ENCODE results near the gene S100A7. TPM values are rescaled to one million over a fixed set of nuclear protein-coding genes. Genes with fewer than 3 reads are reported as not detected.

The S100A7 gene
- total RNA-seq, 2 donors from 2014 or later, result not detected

GRCh38 chr1:153495536-153495935 lies 35.1 kb upstream of the S100A7 start:
- DNase-seq, result no peak
- Mint-ChIP-seq H3K27me3 (ENCODE audit: insufficient read depth) (peaks cover 3% of the 10 kb centered on the region), H3K36me3 (ENCODE audit: low read depth) (no peaks in the 10 kb centered on the region), H3K27ac (peak overlapping the region; percentile 74), H3K9me3 (no peaks in the 10 kb centered on the region), H3K4me1 (peaks cover 11% of the 10 kb centered on the region), H3K4me3 (no peak overlapping the region)
- Histone ChIP-seq H3K9me3 (ENCODE audit: control insufficient read depth, low read length) (no peaks in the 10 kb centered on the region), H3K27ac (ENCODE audit: low read depth, low read length) (no peak overlapping the region), H3K36me3 (ENCODE audit: control insufficient read depth, insufficient read depth, low read length) (no peaks in the 10 kb centered on the region), H3K4me3 (ENCODE audit: low read length) (no peak overlapping the region), H3K27me3 (ENCODE audit: control insufficient read depth, insufficient read depth, low read length, poor library complexity, severe bottlenecking) (no peaks in the 10 kb centered on the region), H3K4me1 (ENCODE audit: control insufficient read depth, insufficient read depth, low read length) (no peaks in the 10 kb centered on the region), H3K9ac (ENCODE audit: extremely low read depth, low read length, poor library complexity, severe bottlenecking) (no peak overlapping the region)
- no peak for TF ChIP-seq CTCF (conservative IDR thresholded peaks at IDR 0.05)
- WGBS, 2 experiments (ENCODE audit: insufficient coverage in 1 of 2, insufficient read length in 1 of 2), result 84 to 95% methylated on average over 4 to 6 of the region's 6 CpGs

GRCh38 chr1:153494976-153495535 lies 34.6 kb upstream of the S100A7 start:
- DNase-seq, result peak; percentile 99
- no peaks in the 10 kb centered on the region for H3K4me1 ChIP-seq (ENCODE audit: control insufficient read depth, insufficient read depth, low read length)
- no peaks in the 10 kb centered on the region for H3K36me3 Mint-ChIP-seq (ENCODE audit: low read depth)
- peak; percentile 96 for TF ChIP-seq CTCF (conservative IDR thresholded peaks at IDR 0.05)
- no peak overlapping the region for H3K9ac ChIP-seq (ENCODE audit: extremely low read depth, low read length, poor library complexity, severe bottlenecking)
- H3K36me3 ChIP-seq (ENCODE audit: control insufficient read depth, insufficient read depth, low read length), result no peaks in the 10 kb centered on the region
- no peaks in the 10 kb centered on the region for H3K9me3 ChIP-seq (ENCODE audit: control insufficient read depth, low read length)
- no peak overlapping the region for H3K27ac ChIP-seq (ENCODE audit: low read depth, low read length)
- no peak overlapping the region for H3K4me3 ChIP-seq (ENCODE audit: low read length)
- H3K27me3 Mint-ChIP-seq (ENCODE audit: insufficient read depth), result peaks cover 3% of the 10 kb centered on the region
- no peaks in the 10 kb centered on the region for H3K9me3 Mint-ChIP-seq
- H3K4me1 Mint-ChIP-seq, result peaks cover 11% of the 10 kb centered on the region
- no peak overlapping the region for H3K4me3 Mint-ChIP-seq
- peak overlapping the region; percentile 74 for H3K27ac Mint-ChIP-seq
- 45 to 82% methylated on average over 1 to 6 of the region's 6 CpGs for WGBS, 2 experiments (ENCODE audit: insufficient coverage in 1 of 2, insufficient read length in 1 of 2)
- H3K27me3 ChIP-seq (ENCODE audit: control insufficient read depth, insufficient read depth, low read length, poor library complexity, severe bottlenecking), result no peaks in the 10 kb centered on the region

- no peaks in the 10 kb centered on the region for H3K27me3 ChIP-seq (ENCODE audit: control insufficient read depth, insufficient read depth, low read length, poor library complexity, severe bottlenecking)
- no peak overlapping the region for H3K4me3 ChIP-seq (ENCODE audit: low read length)
- H3K27ac ChIP-seq (ENCODE audit: low read depth, low read length), result peak overlapping the region; percentile 49
- TF ChIP-seq CTCF (conservative IDR thresholded peaks at IDR 0.05), result no peak
- Mint-ChIP-seq H3K27me3 (ENCODE audit: insufficient read depth) (no peaks in the 10 kb centered on the region), H3K27ac (no peak overlapping the region), H3K9me3 (no peaks in the 10 kb centered on the region), H3K4me3 (no peak overlapping the region), H3K4me1 (peaks cover 11% of the 10 kb centered on the region), H3K36me3 (ENCODE audit: low read depth) (no peaks in the 10 kb centered on the region)
- DNase-seq, result no peak
- H3K9ac ChIP-seq (ENCODE audit: extremely low read depth, low read length, poor library complexity, severe bottlenecking), result no peak overlapping the region
- 90 to 100% methylated on average over 2 to 6 of the region's 6 CpGs for WGBS, 2 experiments (ENCODE audit: insufficient coverage in 1 of 2, insufficient read length in 1 of 2)
- H3K4me1 ChIP-seq (ENCODE audit: control insufficient read depth, insufficient read depth, low read length), result no peaks in the 10 kb centered on the region
- H3K9me3 ChIP-seq (ENCODE audit: control insufficient read depth, low read length), result no peaks in the 10 kb centered on the region
- H3K36me3 ChIP-seq (ENCODE audit: control insufficient read depth, insufficient read depth, low read length), result no peaks in the 10 kb centered on the region
Measured at GRCh38 chr1:153493343-153493960, 33.0 kb upstream of the S100A7 start.
